Neural cell (in vitro differentiated cells): Measurements from ENCODE around the gene PADI2.

Experiments used
- EP300 ChIP-seq: fragments of 450-650 bp; conservative IDR thresholded peaks from 2 replicates; pipeline ENCODE4 v1.6.1; 2014; ENCODE audit warnings: antibody characterized with exemption, mild to moderate bottlenecking, moderate library complexity; ENCODE audit not compliant: poor library complexity, severe bottlenecking
- MXI1 ChIP-seq: fragments of 450-650 bp; conservative IDR thresholded peaks from 2 replicates; pipeline ENCODE4 v1.6.1; 2014; ENCODE audit warnings: antibody characterized with exemption, mild to moderate bottlenecking; ENCODE audit not compliant: poor library complexity, severe bottlenecking
- POLR2AphosphoS5 ChIP-seq: IDR thresholded peaks from 2 replicates; pipeline ENCODE4 v1.6.1; 2012
- RAD21 ChIP-seq: fragments of 450-650 bp; conservative IDR thresholded peaks from 2 replicates; pipeline ENCODE4 v1.6.1; 2014; ENCODE audit warnings: antibody characterized with exemption, mild to moderate bottlenecking, moderate library complexity
- SMC3 ChIP-seq: fragments of 450-650 bp; conservative IDR thresholded peaks from 2 replicates; pipeline ENCODE4 v1.6.1; 2014; ENCODE audit warnings: antibody characterized with exemption, mild to moderate bottlenecking, moderate library complexity; ENCODE audit not compliant: poor library complexity
- TF ChIP-seq, protein P1 (sequence below): fragments of 450-650 bp; IDR thresholded peaks from 2 replicates; pipeline ENCODE4 v1.5.1; 2014; ENCODE audit warnings: antibody characterized with exemption, mild to moderate bottlenecking, moderate library complexity; ENCODE audit not compliant: poor library complexity, severe bottlenecking

DNA sequence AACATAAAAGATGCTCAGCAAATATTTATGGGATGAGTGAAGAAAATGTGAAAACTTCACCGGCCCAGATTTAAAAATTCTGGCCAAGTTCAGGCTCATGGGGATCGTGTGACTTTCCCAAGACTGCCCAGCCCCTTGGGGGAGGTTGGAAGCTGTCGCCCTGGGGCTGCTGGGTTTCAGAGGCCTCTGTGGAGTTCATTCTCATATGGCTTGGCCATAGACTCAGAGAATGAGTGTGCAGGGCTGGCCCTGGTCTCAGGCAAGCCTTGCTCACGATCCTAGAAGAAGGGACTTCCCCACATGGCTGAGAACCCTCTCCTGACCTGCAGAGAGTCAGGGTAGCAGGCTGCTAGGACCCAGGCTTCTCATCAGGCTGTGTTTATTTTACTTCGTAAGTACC, 24.6 kb downstream of the PADI2 start:
- no peak for TF ChIP-seq POLR2AphosphoS5
- TF ChIP-seq MXI1, result no peak
- TF ChIP-seq, protein P1, sequence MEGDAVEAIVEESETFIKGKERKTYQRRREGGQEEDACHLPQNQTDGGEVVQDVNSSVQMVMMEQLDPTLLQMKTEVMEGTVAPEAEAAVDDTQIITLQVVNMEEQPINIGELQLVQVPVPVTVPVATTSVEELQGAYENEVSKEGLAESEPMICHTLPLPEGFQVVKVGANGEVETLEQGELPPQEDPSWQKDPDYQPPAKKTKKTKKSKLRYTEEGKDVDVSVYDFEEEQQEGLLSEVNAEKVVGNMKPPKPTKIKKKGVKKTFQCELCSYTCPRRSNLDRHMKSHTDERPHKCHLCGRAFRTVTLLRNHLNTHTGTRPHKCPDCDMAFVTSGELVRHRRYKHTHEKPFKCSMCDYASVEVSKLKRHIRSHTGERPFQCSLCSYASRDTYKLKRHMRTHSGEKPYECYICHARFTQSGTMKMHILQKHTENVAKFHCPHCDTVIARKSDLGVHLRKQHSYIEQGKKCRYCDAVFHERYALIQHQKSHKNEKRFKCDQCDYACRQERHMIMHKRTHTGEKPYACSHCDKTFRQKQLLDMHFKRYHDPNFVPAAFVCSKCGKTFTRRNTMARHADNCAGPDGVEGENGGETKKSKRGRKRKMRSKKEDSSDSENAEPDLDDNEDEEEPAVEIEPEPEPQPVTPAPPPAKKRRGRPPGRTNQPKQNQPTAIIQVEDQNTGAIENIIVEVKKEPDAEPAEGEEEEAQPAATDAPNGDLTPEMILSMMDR, result no peak
- no peak for TF ChIP-seq RAD21
- TF ChIP-seq EP300, result no peak
- TF ChIP-seq SMC3, result no peak
